GM15510 (cell line): Measurements from ENCODE around the gene SMIM10L1.
A peak's percentile ranks its signal among the peaks of the same experiment; 100 is the strongest.

Experiments used
- POLR2A ChIP-seq: IDR thresholded peaks from 3 replicates; pipeline ENCODE4 v1.6.1; 2011; ENCODE audit warnings: borderline replicate concordance; ENCODE audit not compliant: insufficient read length; ENCODE audit errors: extremely low read depth

SMIM10L1 gene

GRCh38 chr12:11171145-11171968 lies at the start of gene SMIM10L1:
Gene SMIM10L1 (plus strand): TSS chr12:11171194. CDS start chr12:11171357, 163 bp downstream.
- TF ChIP-seq POLR2A: peak; percentile 85

DNA sequence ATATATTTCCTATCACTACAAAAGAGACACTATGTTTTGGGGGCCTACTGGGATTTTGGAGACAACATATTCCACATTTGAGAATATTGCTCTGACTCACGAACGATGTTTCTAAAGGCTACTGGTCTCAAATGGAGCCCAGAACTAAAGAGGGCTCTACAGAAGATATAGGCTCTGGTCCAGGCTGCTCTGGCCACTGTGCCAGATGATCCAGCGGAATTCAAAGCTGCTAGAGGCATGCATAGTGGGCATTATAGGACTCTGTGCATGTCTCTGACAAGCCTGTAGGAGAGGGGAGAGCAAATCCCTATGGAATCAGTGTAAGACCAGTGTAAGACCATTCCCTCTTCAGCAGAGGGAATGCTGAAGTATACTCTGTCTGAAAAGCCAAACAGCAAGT lies 40.6 kb upstream of the SMIM10L1 start:
- no peak for TF ChIP-seq POLR2A

- TF ChIP-seq POLR2A: no peak
These were observed 40.0 kb upstream of the SMIM10L1 start for GRCh38 chr12:11130999-11131398.

- no peak for TF ChIP-seq POLR2A
These were observed 37.8 kb upstream of the SMIM10L1 start for GRCh38 chr12:11133162-11133561.

DNA sequence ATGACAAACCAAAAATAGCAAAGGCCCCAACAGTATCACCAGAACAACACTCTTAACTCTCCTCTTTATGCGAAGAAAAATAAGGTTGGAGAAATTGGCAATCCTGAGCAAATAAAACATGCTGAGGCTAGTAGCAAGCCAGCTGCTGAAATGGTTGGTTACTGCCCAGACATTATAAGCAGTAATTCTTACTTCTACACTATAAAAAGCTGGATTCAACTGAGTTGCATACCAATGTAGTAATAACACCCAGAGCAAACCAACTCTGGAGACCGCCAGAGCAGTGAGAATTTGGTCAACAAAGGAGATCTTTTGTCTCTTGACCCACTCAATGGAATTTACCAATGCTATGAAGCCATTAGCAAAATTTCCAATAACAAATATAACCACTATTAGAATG lies 37.2 kb upstream of the SMIM10L1 start:
- TF ChIP-seq POLR2A: no peak

DNA sequence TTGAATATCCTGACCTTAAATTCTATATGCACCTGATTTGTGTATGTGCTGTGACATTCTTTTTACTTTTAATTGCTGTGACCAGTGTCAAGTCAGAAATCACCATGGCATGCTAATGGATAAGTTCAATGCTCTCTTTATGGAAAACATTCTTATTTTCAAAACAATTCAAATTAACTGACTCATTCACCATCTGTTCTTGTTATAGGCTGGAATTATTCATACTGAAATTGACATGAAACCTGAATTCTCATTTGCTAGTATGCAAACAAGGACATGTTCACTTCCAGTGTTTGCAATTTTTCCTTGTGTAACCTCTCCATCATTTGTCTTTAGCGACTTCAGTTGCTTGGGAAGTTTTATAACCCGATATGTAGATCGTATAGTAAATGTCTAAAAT lies 36.7 kb upstream of the SMIM10L1 start, which contains the start of gene TAS2R30:
TAS2R30 (minus strand) TSS at position 340 of the 400 bp plus-strand sequence. CDS start 400 bp downstream, outside the sequence.
- TF ChIP-seq POLR2A: no peak

- TF ChIP-seq POLR2A: no peak
These were observed 34.9 kb upstream of the SMIM10L1 start for GRCh38 chr12:11136075-11136474.

DNA sequence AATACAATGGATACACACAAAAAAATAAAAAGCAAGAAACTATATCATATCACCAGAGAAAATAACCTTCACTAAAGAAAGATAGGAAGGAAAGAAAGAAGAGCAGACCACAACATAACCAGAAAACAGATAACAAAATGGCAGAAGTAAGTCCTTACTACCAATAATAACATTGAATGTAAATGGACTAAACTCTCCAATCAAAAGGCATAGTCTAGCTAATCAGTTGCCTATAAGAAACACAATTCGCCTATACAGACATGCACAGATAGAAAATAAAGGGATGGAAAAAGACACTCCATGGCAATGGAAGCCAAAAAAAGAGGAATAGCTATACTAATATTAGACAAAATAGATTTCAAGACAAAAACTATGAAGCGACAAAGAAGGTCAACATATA lies 27.6 kb upstream of the SMIM10L1 start:
- no peak for TF ChIP-seq POLR2A

- no peak for TF ChIP-seq POLR2A
These were observed 26.7 kb upstream of the SMIM10L1 start for GRCh38 chr12:11144297-11144696.

DNA sequence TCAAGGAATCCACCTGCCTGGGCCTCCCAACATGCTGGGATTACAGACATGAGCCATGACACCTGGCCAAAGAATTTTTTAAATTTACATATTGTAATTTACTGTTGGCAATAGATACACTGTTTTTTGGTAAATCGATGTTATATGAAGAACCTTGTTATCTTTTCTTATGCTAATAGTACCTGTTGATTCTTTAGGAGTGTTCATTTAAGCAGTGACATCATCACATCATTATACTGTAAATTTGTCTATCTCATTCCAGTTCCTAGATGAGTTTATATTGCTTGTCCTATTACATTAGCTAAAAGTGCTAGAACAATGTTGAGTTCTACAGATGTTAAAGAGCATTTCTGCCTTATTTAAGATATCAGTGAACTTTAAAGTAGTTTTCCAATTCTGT lies 23.6 kb upstream of the SMIM10L1 start:
- no peak for TF ChIP-seq POLR2A

DNA sequence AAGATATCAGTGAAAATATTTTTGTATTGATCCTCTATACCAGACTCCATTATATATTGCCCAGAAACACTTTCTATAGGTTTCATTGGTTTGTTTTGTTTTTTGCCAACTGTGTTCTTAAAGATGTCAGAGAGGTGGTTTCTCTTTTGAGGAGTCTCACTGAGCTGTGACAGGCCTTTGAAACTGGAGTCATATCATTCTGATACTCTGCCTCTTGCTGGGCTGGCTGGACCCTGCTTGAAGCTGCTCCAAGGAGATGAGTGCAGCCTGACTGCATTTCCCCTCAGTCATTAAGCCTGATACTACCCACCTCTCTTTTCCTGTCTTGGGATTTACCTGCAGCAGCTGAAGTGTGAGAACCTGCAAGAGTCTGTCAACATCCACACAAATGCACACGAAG lies 20.2 kb upstream of the SMIM10L1 start:
- TF ChIP-seq POLR2A: no peak

DNA sequence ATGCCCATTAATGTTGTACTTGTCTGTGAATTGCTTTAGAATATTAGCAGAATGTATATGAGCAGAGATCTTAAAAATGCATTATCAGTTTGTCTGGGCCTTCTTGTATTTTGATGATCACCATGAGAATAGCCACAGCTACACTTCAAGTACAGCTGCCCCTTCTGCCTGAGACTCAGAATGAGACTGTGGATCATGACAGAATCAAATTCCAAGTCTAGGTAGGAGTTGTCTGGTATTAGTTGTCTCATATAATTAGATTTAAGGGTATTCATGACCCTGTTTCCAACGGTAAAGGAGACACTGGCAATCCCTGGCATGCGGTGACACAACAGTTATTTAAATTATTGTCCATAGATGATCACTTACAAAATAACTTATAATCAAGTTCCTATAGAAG lies 18.3 kb upstream of the SMIM10L1 start:
- no peak for TF ChIP-seq POLR2A

DNA sequence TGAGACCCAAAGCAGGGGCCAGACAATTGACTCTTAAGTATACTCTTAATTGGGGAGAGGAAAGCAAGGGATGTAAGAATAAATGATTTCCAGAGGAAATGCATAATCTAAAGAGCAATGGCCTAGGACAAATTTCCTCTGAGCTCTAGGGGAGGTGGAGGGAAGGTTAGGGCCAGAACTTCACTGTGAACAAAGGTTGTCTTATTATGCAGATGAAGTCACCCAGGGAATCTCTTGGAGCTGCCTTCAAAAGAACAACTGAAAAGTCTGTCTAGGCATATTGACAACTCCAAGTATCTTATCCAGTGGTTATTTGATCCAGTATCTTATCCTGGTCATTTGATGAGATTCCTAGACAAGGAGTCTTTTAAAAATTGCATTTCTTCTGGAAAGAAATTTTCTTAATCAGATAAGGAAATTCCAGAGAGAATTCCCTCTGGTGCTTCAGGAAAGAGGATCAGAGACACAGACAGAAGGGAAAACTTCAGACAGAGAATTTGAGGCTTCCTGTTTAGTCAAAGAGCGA lies 16.5 kb upstream of the SMIM10L1 start:
- no peak for TF ChIP-seq POLR2A

- TF ChIP-seq POLR2A: no peak
These were observed 12.0 kb upstream of the SMIM10L1 start for GRCh38 chr12:11158885-11159444.

DNA sequence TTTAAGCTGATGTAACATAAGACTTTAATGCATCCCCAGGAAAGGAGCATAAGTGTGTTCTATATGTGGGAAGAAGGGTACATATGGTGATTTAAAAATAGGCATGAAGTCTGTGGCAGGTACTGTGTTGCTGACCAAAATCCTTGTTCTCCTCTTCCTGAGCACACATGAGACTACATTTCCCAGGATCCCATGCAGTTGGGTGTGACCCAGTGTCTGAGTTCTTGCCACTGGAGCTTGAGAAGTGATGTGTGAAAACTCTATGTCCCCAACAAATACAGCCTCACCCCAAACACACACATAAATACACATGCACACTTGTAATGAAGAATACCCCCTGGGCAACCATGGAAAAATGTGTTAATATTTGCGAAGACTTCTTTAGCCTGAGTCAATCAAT lies 8.5 kb upstream of the SMIM10L1 start:
- TF ChIP-seq POLR2A: no peak

GRCh38 chr12:11164384-11164783 lies 6.6 kb upstream of the SMIM10L1 start:
- TF ChIP-seq POLR2A: no peak

DNA sequence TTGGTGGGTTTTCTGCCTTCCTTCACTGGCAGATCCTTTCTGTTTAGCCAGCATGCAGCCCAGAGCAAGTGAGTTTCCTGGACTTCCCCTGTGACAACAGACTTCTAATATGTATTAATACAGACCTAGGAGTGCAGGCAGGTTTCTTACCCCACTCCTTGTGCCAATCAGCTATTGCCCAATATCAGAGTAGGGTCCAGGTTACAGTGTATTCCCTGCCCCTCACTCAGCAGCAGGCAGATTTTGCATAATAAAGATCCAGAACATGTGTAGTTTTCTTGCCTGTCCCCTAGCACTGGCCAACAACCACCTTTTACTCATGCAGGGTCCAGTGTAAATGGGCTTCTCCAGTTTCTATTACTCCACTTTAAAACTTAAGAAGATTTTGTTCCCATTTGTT lies 4.7 kb upstream of the SMIM10L1 start:
- TF ChIP-seq POLR2A: no peak

- TF ChIP-seq POLR2A: no peak
These were observed 217 bp upstream of the SMIM10L1 start for GRCh38 chr12:11170810-11171144.
